HT1080 (cell line): ENCODE data around the gene NISCH. TPM values are rescaled to one million over a fixed set of nuclear protein-coding genes. Genes with fewer than 3 reads are reported as not detected.

Experiments
- DNase-seq: peaks from one replicate; pipeline ENCODE4 v3.0.0-alpha.2; 2015; ENCODE audit warnings: low read depth
- total RNA-seq: library from RNA; depleted of rRNA; stranded (reverse); fragments of >200 nt; shearing (Covaris generic); gene quantifications from 2 replicates; pipeline ENCODE4 v1.2.3, GENCODE V29; 2014; rRNA removed

The NISCH gene
- total RNA-seq, 1 experiment from 2014 or later = 19.1 TPM

DNA sequence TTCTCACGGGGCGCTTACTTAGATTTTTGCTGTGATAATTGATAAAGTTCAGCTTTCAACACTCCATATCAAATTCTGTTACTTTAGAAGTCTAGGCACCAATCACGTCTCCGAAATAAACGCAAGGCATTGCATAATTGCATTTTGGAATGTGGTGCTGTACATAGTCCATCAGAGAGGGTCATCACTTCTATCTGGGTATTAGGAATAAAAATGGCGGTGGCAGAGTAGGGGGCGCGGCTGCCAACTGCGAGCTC is 80.6 kb downstream of the NISCH start:
- DNase-seq = no peak

DNA sequence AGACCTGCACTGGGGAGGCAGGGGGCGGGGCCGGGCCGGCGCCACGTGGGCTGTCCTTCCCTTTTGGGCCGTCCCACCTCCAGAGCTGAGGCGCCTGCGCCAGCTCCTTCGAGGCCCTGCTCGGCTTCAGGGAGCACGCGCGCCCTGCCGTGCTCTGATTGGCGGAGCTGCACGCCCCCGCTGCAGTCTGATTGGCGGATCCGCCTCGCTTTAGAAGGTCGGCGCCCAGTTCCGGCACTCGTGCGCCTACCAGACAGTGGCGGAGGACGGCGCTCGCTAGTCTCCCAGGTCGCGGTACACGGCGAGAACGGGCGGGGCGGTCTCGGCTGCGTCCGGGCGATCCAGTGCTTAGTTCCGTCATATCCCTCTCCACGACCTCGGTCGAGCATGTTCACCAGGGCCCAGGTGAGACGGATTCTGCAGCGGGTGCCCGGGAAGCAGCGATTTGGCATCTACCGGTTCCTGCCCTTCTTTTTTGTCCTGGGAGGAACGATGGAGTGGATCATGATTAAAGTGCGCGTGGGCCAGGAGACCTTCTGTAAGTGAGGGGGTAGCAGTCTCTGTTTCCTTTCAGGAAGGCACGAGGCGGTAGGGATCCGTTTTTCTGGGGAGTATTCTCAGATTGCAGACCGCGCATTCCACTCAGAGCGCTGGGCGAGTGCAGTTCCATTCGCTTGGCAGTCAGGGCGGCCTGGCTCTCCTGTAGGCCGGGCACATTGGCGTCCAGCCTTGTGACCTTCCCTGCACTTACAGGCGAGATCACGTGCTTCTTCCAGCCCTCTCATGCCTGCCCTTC is 81.2 kb downstream of the NISCH start, which contains the start of gene UQCC5:
TSS of gene UQCC5 (plus strand) at position 237 of the 796 bp plus-strand sequence. CDS start at position 388, 151 bp downstream.
- peak; percentile 99 for DNase-seq

DNA sequence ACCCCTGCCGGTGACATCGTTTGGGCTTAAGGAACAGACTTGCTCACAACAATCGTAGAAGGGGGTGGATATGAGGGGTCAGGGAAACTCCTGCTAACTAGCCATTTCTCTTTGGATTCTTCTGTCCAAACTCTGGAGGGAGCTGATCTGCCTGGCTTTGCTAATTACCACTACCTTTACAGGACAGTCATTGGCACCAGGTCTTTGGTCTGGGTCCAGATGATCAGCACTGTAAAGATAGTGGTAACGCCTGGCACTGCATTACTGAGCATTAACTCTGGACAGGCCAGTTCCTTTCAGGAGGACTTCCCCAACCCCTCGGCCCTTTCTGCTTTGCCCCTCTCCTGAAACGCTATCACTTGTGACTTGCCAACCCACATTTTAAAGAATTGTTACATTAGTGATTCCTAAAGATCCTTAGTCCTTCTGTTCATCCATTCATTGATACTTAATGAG is 81.8 kb downstream of the NISCH start:
- no peak for DNase-seq

DNA sequence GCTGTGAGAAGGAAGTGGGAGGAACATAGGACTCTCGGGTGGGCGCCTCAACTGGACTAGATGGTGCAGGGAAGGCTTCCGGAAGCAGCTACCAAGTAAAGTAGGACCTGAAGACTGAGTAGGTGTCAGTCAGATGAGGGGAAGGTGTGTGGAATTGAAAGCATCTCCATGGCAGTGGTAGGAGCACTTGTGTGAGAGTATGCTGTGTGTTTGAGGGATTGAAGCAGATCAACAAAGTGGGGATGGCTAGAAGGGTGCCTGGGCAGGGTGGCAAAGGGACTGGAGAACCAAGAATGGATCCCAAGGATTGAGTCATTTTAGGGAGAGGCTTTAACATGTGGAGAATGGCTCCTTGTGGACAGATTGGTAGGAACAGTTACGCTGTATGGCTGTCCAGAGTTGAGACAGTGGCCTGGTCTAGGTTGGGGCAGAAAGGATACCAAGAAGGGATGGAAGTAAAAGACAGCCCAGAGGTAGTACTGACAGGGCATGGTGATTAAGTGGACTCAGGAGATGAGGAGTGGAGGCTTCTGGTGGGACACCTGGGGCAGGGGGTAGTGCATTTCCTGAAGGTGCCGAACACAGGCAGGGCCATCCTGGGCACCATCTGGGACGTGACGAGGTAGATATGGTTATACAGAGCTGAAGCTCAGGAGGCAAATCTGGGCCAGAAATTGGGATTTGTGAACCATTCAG is 82.5 kb downstream of the NISCH start:
- no peak for DNase-seq

DNA sequence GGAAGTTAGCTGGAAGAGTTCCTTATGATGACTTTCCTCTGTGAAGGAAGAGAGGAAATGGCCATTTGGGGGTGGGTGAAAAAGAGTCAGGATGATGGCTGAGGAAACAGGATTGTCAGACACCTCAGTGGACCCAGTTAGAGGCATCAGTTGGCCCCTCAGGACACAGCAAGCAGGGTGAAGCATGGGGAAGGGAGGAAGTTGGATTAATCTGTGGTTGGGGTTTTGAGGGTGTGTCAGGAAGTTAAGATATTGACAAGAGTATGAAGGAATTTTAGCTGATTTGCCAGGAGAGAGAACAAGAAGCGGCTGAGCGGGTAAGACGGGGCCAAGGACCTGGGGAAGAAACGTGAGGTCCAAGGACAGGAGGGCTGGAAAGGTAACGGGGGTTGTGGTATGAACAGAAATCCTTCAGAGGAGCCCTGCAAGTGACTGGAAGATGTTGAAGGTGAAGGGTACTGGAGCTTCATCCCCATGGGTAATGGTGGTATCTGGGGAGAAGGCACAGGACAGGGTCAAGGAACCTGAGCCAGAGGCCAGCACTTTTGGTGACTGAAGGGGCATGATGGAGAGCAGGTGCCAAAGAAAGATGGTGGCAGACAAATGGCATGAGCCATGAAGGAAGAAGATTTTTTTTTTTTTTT is 83.7 kb downstream of the NISCH start:
- DNase-seq = peak; percentile 34

DNA sequence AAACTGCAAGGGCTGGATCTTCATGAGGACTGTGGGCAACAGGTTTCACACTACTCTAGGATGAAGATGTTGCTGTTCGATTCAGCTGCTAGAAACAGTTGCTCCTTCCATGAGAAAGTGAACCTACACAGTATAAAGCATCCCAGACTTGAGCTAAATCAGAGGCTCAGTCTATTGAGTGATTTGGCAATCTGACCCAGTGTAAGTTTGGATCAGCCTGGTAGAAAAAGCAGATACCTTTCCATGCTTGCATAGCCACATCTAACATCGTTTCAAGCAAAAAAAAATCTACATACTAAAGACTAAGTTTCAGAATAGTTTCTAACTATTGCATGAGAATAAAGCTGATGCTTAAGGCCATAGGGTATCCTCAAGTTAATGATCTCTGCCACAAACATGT is 85.6 kb downstream of the NISCH start:
- no peak for DNase-seq

Other genes with a start within 250 kb of the NISCH start
- gene TLR9, start 230.0 kb upstream of the NISCH start, total RNA-seq = not detected in 2 replicates
- gene TWF2, start 216.4 kb upstream of the NISCH start, total RNA-seq = 180 and 202 TPM in 2 replicates
- 1.5 and 1.8 TPM in 2 replicates for gene PPM1M, start 209.8 kb upstream of the NISCH start, total RNA-seq
- gene WDR82, start 177.0 kb upstream of the NISCH start, total RNA-seq = 67.2 and 72.9 TPM in 2 replicates
- gene GLYCTK, start 167.8 kb upstream of the NISCH start, total RNA-seq = 19.1 and 26.5 TPM in 2 replicates
- gene DNAH1, start 139.3 kb upstream of the NISCH start, total RNA-seq = 0.10 TPM in 2 replicates
- 90.4 and 103 TPM in 2 replicates for gene BAP1, start 45.6 kb upstream of the NISCH start, total RNA-seq
- gene PHF7, start 44.9 kb upstream of the NISCH start, total RNA-seq = 6.0 and 6.3 TPM in 2 replicates
- gene SEMA3G, start 10.5 kb upstream of the NISCH start, total RNA-seq = 0.43 and 0.53 TPM in 2 replicates
- gene TNNC1, start 1.6 kb upstream of the NISCH start, total RNA-seq = 0.13 TPM in 1 of 2 replicates, not detected in the other
- not detected in 2 replicates for gene STAB1, start 39.7 kb downstream of the NISCH start, total RNA-seq
- gene NT5DC2, start 78.3 kb downstream of the NISCH start, total RNA-seq = 94.1 and 122 TPM in 2 replicates
- 10.5 and 18.4 TPM in 2 replicates for gene UQCC5, start 81.0 kb downstream of the NISCH start, total RNA-seq
- gene PBRM1, start 230.3 kb downstream of the NISCH start, total RNA-seq = 33.9 and 40.8 TPM in 2 replicates
- 138 and 161 TPM in 2 replicates for gene GNL3, start 230.4 kb downstream of the NISCH start, total RNA-seq